ENCODE measurements around the gene TARDBP.

- no peak for TF ChIP-seq EZH2 (IDR thresholded peaks at IDR 0.05)
- no peak for TF ChIP-seq FOXP2 (optimal IDR thresholded peaks at IDR 0.05; ENCODE audit: control extremely low read depth, extremely low read length, insufficient read depth)
- no peak for TF ChIP-seq POLR2AphosphoS5 (IDR thresholded peaks at IDR 0.05; ENCODE audit: borderline replicate concordance, low read depth, low read length)
Measured at GRCh38 chr1:11044849-11045427, 32.5 kb downstream of the TARDBP start.

All from SK-N-MC (cell line).